Measurements from ENCODE around the gene PTGES2.

The PTGES2 gene

DNA sequence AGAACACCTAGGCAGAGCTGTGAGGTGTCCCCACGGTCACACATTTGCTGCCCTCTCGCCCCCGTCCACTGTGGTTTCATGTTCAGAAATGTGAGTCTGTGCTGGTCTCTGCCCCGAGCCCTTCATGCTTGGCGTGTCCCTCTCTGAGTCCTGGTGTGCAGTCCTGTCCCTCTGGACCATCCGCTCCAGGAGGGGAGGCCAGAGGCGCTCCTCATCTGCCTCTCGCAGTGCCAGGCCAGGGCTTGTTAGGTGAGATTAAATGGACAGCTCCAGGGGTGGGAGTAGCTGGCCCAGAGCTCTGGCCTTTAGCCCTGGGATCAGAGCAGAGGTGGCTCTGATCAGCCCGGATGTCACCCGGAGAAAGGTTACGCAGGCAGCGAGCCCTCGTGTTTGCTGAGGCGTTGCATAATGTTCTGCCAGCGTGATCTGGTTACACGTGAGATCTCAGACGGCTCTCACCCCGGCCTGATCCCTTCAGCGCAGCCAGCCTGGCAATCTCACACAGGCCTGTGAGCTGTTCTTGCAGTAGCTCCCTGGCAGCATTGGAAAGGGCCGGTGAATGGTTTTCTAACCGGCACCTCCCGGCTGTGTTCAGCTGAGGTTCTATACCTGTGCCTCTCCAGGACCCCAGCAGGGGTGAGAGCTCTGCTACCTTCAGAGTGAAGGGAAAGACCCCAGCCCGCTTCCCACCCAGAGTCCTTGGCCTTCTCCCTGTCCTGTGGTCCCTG is 24.5 kb downstream of the PTGES2 start:
- no peak for DNase-seq (ENCODE audit: low spot score)

DNA sequence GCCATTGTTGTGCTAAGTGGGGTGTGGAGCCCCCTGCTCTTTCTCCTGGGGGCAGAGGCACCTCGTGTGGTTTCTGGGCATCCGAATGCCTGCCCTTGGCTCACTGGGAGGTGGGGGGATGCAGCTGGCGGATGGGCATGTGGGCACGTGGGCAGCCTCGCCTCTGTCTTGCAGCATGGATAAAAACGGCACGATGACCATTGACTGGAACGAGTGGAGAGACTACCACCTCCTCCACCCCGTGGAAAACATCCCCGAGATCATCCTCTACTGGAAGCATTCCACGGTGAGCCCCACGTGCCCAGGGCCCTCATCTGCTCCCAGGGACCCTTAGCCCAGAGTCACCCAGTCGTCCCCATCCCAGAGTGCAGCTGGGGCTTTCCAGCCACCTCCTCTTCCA is 25.3 kb downstream of the PTGES2 start:
- DNase-seq (ENCODE audit: low spot score): no peak

DNA sequence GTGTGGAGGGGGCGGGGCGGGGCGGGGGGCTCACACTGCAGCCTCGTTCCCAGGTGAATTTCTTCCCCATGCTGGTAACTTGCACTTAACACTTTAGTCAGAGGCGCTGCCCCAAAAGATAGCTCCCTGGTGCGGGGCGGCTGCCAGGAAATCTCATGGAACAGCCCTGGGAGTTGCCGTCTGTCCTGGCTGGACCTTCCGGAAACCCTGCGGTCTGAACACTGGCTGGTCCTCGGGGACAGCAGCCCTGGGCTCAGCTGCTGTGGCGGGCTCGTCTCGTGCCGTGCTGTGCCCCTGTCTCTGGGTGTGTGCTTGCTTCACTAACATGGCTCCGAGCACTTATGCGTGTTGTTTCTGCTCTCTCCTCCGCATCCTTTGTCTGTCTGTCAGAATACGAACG is 25.8 kb downstream of the PTGES2 start:
- no peak for DNase-seq (ENCODE audit: low spot score)

DNA sequence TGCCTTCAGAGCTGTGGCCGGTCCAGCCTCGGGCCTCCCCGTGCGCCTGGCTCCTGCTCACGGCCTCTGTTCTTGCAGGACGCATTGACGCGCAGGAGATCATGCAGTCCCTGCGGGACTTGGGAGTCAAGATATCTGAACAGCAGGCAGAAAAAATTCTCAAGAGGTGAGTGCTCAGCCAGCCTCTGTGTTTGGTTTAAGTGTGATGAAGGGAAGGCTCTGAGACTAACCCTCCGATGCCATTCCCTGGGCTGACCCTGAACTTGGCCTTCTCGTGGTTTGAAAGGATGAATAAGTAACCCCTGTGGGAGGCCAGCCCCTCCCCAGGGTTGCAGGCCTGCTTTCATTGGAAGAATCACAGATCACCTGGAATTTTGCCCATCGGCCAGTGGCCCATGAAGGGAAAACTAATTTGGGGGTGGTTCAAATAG is 26.3 kb downstream of the PTGES2 start:
- DNase-seq (ENCODE audit: low spot score): no peak

DNA sequence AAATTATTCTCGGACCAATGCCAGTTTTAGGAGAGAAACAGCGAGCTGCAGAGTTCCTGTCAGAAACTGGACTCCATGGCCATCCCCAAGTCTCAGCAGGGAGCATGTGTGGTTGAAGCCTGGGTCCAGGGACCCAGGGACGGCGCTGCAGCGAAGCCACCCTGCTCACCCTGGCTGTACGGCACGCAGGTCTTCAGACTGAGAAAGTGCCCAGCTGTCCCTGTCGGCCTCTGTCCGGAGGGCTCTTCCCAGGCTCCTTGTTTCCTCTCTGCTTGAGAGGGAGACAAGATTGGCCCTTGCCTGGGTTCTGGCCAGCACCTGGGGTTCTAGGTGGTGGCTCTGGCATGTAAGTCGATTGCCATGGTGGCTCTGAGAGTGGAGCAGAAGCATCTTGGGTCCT is 26.9 kb downstream of the PTGES2 start:
- DNase-seq (ENCODE audit: low spot score): no peak

DNA sequence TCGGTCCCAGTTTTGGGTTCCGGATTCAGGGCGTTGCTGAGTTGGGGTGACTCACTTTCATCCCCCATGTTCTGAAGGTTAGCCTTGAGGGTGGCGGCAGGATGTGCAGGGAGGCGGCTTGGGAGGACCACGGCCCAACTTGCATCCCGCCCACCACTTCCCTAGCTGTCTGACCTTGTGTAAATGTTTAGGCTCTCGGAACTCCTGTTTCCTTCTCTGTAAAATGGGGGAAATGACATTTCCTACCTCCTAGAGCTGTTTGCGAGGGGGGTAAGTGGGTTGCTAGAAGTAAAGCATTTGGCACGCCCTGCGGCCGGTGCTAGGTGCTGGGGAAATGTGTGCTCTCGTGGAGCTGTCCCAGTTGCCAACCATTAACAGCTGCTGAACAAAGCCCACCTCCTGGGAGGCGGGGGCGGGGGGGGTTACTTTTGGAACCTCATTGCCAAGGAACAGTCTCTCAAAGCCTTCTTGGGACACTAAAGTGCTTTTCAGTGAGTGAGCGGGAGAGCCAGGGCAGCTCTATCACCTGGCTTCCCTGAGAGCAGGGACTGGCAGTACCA is 27.5 kb downstream of the PTGES2 start:
- DNase-seq (ENCODE audit: low spot score): no peak

DNA sequence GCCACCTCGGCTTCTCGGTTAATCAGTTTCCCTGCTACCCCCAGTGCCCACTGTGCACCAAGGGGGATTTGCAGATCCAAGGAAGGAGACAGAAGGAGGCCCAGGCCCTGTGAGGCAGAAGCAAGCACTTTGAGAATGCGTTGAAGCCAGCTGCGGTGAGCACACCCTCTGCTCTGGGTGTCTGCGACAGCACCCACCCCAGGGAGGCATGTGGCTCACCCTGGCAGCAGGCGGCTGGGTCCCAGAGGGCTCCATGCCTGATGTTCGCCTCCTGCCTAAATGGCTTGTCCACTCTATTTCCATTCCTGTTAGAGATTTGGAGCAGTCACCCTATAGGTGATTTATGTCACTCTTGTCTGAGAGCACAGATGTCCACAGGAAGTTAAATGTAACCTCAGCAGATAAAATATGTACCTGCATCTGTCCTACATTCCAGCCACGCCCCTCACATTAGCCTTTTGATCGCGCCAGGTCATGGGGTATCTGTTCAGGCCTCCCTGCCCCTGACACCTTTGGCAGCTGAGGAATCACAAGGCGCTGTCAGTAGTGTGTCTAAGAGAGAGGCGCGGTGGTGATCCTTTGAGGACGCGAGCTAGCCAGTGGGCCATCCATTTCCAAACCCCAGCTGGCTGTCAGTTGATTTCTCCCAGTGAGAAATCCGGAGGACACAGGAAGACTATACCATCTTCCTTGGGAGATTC is 28.1 kb downstream of the PTGES2 start:
- DNase-seq (ENCODE audit: low spot score): peak; percentile 26

DNA sequence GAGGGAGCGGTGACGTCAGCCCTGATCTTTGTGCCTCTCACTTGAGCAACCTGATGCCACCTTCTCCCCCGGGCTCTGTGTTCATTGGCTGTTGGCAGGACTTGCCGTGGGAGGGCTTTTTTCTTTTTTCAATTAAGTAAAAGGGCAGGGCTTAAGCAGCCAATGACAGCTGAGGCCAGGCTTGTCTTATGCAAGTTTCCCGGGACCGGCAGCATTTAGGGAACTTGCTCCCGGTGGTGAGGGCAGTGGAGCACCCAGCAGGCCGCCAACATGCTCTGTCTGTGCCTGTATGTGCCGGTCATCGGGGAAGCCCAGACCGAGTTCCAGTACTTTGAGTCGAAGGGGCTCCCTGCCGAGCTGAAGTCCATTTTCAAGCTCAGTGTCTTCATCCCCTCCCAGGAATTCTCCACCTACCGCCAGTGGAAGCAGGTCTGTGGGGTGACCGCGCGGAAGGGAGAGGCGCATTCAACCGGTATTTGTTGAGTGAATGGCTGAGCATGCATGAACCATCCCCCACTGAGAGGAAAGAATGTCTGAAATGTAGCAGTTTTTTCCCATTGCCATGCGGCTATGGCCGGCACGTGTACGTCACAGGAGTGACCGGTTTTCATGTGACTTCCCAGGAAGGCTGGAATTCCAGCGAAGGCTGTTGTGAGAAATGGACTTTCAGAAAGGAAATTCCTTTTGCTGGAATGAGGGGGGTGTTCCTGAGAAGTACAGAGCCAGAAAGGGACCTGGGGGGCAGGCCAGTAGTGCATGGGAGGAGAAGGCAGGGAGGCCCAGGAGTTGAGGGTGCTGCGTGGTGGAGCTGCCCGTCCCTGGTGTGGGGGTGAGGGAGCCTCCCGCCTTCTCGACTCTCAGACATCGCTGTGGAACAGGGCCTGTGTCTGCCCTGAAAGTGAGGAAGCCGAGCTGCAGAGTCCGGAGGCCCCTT is 29.0 kb downstream of the PTGES2 start:
- peak; percentile 88 for DNase-seq (ENCODE audit: low spot score)

DNA sequence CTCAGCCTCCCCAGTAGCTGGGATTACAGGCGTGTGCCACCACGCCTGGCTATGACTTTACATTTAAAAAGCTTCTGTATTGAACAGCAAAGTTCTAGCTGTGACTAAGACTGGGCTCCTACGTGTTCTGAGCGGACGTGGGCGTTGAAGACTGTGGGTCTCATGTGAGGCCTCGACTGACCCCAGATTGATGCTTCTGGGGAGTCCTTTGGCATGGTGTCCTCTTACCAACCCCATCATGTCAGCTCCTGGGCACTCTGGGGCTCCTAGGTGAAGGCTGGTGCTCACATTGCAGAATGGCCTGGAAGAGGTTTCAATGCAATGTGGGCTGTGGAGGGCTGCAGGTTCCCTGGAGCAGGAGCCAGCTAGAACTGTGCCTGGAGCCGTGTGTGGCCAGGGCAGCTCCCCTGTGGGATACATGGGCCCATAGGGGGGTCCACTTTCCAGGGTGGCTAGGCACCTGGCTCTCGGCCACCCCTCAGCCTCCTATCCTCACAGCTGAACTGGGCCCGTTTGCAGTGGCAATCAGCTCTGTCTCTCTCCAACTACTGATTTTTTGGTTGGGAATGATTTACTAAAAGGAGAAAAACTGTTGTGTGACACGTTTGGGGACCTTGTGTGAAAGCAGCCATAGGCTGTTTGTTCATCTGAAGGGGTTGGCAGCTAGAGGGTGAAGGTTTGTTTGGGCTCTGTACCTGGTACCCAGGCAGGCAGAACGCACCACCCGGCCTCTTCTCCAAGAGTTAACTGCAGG is 29.8 kb downstream of the PTGES2 start:
- DNase-seq (ENCODE audit: low spot score): no peak

DNA sequence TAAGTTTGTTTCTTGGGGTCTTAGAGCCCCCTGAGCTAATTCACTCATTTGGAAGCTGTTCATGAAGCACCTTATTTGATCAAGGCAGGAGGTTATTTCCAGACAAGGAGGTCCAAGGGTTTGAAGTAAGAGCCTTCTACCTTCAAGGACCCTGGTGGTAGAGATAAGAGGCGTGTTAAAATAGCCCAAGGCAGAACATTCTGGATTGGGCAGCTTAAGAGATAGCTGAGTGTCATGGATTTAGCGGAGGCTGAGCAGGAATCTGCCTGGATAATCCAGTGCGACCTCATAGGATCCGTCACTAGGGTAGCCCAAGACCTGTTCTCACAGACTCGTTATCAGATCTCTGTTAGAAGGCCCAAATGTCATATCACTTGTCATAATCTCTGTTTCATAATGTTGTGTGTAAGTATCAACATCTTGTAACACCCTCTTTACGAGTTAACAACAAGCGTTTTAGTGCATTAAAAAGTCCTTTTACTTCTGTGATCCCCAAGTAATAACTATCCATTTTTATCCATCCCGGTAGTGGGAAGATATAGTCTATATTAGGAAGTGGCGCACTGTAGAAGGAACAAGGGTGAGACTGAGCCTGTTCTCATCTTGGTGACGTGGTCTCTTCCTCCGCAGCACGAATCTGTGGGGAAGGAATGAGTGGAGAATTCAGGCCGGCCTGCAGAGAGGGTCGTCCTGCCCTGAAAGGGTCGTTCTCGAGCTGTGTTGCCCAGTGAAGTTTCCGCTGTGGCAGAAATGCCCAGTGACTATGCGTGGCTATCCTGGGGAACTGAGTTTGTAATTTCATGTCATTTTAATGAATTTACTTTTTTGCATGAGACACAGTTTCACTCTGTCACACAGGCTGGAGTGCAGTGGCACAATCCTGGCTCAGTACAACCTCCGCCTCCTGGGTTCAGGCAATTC is 30.7 kb downstream of the PTGES2 start:
- DNase-seq (ENCODE audit: low spot score): no peak

DNA sequence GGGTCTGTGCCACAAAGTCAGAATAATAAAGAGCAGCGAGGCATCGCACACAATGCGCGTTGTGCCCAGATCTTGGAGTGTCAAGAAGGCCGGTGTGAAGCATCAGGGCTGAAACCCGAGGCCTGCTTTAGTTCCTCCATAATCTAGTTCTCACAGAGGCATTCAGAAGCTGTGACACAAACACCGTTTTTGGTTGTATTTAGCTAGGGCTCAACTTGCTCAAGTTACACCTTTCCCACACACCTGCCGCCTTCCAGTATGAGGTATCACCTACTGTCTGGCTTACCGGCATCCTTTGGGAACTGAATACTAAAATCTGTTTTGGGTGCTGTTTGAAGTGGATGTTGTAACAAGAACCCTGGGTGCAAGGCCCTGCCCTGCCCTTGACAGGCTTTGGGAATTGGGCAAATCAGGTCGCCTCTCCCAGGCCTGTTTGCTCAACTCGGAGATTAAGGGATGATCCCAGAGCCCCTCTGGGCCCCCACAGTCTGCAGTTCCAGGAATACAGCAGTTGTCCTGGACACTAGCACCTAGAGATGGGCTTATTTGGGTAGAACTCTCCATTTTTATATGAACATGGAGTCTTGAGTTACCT is 32.5 kb downstream of the PTGES2 start:
- no peak for DNase-seq (ENCODE audit: low spot score)

DNA sequence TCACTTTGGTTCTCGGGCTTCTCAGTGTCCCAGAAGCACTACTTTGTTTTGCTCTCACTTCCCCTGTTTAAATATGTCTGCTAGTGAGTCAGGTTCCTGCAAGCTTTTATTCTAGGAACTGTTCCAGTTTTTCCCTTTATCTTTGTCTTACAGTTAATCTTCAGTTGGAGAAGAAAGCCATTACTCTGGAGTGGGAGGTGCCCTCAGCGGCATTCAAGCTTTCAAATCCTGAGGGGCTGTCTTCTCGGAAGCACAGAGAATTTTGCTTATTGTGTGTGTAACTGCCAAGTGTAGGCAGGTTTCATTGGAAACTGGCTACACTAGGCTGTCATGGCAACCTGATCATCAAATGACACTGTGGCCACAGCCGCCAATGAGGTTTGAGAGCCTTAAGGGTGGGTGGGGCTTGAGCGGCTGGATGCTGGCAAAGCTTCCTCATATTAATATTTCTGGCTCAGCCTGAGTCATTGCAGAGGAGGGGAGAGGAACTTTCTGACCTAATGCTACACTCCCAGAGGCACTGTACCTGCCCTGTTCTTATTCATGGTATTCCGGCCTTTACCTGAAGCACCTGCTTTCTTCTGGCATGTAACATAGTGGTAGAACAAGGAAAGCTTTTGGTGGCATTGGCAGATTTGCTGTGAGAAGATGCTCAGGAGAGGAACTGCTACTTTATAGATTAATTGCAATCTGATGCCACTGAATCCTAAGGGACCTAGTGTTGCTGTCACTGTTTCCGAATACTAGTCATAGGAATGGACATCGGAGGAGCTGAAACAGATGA is 33.2 kb downstream of the PTGES2 start:
- DNase-seq (ENCODE audit: low spot score): peak; percentile 96

DNA sequence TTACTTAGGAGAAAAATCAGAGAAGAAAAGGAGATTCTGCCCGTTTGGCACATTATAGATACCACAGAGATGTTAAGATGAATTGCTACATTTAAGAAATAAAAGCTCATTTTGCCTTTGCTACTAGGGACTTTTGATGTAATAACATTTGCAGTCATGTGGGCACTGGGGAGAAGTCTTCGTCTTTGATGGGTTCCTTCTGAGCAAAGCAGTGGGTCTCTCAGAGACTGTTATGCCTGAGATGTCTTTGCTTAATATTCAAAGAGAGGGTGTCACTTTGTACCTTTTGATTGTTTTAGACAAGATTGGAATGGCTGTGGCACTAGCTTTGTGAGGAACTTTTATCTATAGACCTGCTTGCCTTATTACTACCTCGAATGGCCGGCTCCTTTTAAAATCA is 34.5 kb downstream of the PTGES2 start:
- DNase-seq (ENCODE audit: low spot score): no peak

DNA sequence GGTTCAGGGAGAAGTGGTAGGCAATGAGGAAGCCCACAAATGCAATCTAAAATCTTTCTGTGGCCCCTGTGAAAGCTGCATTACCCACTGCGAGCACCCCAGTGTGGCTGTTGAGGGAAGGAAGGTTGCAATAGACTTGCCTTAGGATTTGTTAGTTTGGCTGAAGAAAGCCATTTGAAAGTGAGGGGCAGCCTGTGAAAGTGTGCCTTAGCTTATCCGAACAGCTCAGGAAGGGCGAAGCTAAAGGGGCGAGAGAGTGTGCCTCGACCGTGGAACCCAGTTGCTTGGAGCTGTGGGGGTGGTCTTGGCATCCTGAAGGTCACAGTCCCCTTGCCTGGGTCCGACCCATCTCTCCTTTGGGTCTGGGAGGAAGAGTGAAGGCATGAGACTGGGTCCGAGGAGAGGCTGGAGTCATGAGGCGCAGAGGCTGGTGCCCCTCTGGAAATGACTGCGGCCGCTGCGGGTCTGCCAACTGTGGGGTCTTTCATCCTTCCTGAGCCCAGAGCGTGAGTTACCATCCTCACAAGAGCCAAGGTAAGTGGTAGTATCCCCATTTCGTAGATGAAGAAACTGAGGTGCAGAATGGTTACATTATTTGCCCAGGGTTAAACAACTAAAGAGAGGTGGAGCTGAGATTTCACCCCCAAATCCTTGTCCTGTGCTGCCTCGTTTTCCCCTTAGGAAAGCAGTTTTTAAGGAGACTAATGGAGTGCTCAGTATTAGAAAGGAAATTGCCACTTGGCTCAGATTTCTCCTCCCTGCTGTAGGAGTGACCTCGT is 35.1 kb downstream of the PTGES2 start:
- DNase-seq (ENCODE audit: low spot score): no peak

DNA sequence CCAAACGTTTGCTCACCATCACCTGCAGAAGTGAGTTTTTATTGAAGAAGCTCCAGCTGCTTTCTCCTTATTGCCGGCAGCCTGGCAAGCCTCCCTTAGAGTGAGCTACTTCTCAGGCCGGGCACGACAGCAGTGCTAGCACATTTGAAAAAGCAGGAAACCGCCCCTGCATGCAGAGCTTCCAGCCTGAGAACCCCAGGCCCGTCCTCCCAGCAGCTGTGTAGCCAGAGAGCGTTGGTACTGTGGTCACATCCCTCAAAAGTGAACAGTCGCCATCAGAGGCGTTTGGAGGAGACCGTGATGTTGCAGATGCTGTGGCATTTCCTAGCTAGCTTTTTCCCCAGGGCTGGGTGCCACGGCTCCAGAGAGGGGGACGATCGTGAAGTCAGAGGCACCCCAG is 36.0 kb downstream of the PTGES2 start:
- DNase-seq (ENCODE audit: low spot score): no peak

DNA sequence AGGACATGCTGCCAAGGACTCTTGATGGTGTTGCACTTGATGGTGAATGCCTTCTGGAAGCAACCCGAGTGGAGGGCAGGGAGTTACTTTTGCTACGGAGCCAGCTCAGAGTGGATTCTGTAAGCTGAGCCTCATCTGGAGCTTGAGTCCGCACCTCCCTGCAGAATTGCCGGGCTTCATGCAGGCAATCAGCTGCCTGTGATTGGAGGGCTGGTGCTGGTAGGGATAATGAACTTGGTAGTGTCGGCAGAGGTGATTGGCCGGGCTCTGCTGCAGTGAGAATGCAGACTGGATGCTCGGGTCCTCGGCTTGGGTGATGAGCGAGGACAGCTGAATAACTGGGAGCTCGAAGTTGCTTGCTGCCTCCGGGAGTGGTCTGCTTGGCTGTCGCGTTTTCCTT is 36.4 kb downstream of the PTGES2 start:
- DNase-seq (ENCODE audit: low spot score): peak; percentile 98

DNA sequence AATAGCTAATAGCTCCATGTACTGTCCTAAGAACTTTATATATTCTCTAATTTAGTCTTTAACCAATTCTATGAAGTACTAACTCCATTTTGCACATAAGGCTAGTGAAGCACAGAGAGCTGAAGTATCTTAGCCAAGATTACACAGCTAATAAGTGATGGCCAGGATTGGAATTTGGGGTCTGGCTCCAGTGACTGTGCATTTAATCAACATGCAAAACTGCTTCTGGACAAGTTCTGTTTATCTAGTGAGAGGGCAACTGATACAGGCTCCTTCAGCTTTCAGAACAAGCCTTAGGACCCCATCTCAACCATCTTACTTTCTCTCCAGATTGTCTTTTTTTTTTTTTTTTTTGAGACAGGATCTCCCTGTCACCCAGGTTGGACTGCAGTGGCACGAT is 38.2 kb downstream of the PTGES2 start:
- DNase-seq (ENCODE audit: low spot score): no peak

DNA sequence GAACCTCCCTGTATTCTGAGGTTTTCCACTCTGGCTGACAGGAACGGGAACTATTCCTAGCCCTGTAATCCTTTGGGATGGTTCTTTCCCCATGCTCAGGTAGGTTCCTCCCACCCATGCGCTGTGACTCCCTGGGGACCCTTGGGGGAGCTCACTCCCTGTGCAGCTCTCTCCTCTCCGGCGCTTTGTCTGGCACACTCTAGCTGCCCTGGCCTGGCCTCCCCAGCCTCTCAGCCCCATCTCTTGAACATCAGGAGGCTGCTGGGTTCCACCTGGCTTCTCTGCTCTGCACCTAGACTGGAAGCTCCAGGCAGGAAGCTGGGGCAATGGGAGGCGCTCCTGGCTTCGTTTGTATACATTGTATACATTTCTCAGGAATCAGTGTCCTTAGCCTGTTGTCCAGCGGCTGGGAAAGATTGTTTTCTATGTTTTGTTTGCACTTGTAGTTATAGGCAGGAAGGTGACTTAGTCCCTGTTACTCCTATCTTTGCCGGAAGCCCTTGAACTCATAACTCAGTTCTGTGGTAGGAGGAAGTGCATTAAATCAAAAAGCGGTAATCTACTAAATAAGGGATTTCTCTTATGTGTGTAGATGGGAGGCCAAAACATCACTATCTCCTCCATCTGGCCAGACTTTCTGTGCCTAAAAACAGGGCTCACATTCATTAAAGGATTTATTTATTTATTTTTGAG is 39.1 kb downstream of the PTGES2 start:
- DNase-seq (ENCODE audit: low spot score): no peak
